ENCODE results near the gene SCNN1A. TPM values are rescaled to one million over a fixed set of nuclear protein-coding genes. Genes with fewer than 3 reads are reported as not detected.
A peak's percentile ranks its signal among the peaks of the same experiment; 100 is the strongest.

SCNN1A gene
- total RNA-seq, 1 donor from 2014 or later, result 11.1 TPM

- no peaks in the 10 kb centered on the region for H3K27me3 ChIP-seq (ENCODE audit: control insufficient read depth, insufficient read depth, low read length)
- no peaks in the 10 kb centered on the region for H3K36me3 ChIP-seq (ENCODE audit: control insufficient read depth, insufficient read depth, low read length)
- DNase-seq (ENCODE audit: low read depth), result no peak
- H3K4me3 ChIP-seq (ENCODE audit: low read depth, low read length), result no peak overlapping the region
- TF ChIP-seq, protein P1, sequence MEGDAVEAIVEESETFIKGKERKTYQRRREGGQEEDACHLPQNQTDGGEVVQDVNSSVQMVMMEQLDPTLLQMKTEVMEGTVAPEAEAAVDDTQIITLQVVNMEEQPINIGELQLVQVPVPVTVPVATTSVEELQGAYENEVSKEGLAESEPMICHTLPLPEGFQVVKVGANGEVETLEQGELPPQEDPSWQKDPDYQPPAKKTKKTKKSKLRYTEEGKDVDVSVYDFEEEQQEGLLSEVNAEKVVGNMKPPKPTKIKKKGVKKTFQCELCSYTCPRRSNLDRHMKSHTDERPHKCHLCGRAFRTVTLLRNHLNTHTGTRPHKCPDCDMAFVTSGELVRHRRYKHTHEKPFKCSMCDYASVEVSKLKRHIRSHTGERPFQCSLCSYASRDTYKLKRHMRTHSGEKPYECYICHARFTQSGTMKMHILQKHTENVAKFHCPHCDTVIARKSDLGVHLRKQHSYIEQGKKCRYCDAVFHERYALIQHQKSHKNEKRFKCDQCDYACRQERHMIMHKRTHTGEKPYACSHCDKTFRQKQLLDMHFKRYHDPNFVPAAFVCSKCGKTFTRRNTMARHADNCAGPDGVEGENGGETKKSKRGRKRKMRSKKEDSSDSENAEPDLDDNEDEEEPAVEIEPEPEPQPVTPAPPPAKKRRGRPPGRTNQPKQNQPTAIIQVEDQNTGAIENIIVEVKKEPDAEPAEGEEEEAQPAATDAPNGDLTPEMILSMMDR (IDR thresholded peaks at IDR 0.05; ENCODE audit: insufficient read depth, low read length, poor library complexity, severe bottlenecking), result no peak
Observed at GRCh38 chr12:6377667-6377994, 2.3 kb upstream of the SCNN1A start.

DNA sequence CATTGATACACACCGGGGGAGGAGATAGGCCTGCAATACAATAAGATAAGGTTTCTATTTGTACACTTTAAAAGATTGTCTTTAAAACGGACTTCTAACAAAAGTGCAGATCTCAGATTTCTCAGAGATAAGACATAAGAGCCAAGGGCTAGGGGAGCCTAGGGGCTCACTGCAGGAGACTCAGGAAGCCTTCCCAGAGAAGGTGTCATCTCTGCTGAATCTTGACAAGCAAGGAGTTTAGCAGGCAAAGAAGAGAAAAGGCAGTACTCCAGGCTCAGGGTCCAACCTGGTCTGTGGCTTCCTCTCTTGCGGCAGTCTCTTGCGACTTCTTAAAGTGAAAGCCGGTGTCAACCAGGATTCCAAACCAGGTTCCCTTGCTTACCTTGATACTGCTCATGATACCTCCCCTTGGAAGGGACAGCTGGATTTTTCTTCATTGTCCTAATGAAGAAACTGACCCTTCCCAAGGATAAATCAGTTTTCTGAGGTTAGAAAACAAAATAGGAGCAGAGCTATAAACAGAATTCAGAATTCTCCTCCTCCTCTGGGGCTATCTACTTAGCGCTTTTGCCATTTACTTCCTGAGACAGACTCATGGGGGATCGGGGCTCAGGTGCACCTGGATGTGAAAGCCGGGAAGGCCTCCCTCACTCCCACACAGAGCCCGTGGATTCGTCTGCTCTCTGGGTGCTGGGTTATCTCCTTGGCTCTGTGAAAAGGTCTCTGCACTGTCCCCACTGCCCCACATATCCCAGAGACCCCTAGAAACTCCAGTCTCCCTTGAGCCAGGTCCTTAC lies 1.7 kb upstream of the SCNN1A start:
- TF ChIP-seq, protein P1 (IDR thresholded peaks at IDR 0.05; ENCODE audit: insufficient read depth, low read length, poor library complexity, severe bottlenecking), result no peak

GRCh38 chr12:6376079-6376869 lies 911 bp upstream of the SCNN1A start:
- peak; percentile 31 for DNase-seq (ENCODE audit: low read depth)
- Histone ChIP-seq H3K27me3 (ENCODE audit: control insufficient read depth, insufficient read depth, low read length) (no peaks in the 10 kb centered on the region), H3K36me3 (ENCODE audit: control insufficient read depth, insufficient read depth, low read length) (no peaks in the 10 kb centered on the region), H3K4me3 (ENCODE audit: low read depth, low read length) (no peak overlapping the region)
- TF ChIP-seq, protein P1 (IDR thresholded peaks at IDR 0.05; ENCODE audit: insufficient read depth, low read length, poor library complexity, severe bottlenecking), result peak; percentile 74

More for the DNA sequence above, 1.7 kb upstream of the SCNN1A start:
- no peak for DNase-seq (ENCODE audit: low read depth)
- no peak overlapping the region for H3K4me3 ChIP-seq (ENCODE audit: low read depth, low read length)
- no peaks in the 10 kb centered on the region for H3K36me3 ChIP-seq (ENCODE audit: control insufficient read depth, insufficient read depth, low read length)
- H3K27me3 ChIP-seq (ENCODE audit: control insufficient read depth, insufficient read depth, low read length), result no peaks in the 10 kb centered on the region

GRCh38 chr12:6374786-6375160 lies 590 bp downstream of the SCNN1A start:
- no peak for DNase-seq (ENCODE audit: low read depth)
- peak overlapping the region; percentile 45 for H3K4me3 ChIP-seq (ENCODE audit: low read depth, low read length)
- no peaks in the 10 kb centered on the region for H3K27me3 ChIP-seq (ENCODE audit: control insufficient read depth, insufficient read depth, low read length)
- TF ChIP-seq, protein P1 (IDR thresholded peaks at IDR 0.05; ENCODE audit: insufficient read depth, low read length, poor library complexity, severe bottlenecking), result no peak
- H3K36me3 ChIP-seq (ENCODE audit: control insufficient read depth, insufficient read depth, low read length), result no peaks in the 10 kb centered on the region

DNA sequence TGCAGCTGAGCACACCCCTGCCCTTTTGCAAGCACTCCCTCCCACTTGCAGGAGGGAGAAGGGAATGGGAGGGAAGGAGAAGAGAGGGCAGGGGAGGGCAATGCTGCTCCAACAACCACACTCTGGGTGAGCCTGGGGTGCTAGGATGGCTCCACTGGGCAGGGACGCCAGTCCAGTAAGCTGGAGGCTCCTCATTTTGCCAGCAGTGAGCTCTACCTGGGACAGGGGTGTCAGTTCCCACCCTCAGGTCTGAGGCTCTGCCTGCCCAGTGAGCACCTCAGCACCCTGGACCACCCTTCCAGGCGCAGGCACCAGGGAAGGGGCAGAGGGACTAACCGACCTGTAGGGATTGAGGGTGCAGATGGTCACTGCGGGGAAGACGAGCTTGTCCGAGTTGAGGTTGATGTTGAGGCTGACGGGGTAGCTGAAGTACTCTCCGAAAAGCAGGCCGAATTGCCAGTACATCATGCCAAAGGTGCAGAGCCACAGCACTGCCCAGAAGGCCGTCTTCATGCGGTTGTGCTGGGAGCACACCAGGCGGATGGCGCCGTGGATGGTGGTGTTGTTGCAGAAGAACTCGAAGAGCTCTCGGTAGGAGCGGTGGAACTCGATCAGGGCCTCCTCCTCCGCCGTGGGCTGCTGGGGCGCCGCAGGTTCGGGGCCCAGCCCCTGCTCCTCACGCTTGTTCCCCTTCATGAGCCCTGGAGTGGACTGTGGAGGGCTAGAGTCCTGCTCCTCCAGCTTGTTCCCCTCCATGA lies 1.2 kb downstream of the SCNN1A start:
- DNase-seq (ENCODE audit: low read depth), result no peak
- Histone ChIP-seq H3K36me3 (ENCODE audit: control insufficient read depth, insufficient read depth, low read length) (no peaks in the 10 kb centered on the region), H3K4me3 (ENCODE audit: low read depth, low read length) (peak overlapping the region; percentile 45), H3K27me3 (ENCODE audit: control insufficient read depth, insufficient read depth, low read length) (no peaks in the 10 kb centered on the region)
- TF ChIP-seq, protein P1 (IDR thresholded peaks at IDR 0.05; ENCODE audit: insufficient read depth, low read length, poor library complexity, severe bottlenecking), result no peak
